NCI-H146 (cell line): ENCODE results near the gene ERFE.

Source experiments
- DNase-seq: peaks from one replicate; lab custom pipeline; 2025; lab: John Stamatoyannopoulos, UW

Gene ERFE

GRCh38 chr2:238139196-238140039, 19.4 kb upstream of the ERFE start:
- DNase-seq = no peak

- no peak for DNase-seq
Observed at GRCh38 chr2:238140040-238140439, 18.7 kb upstream of the ERFE start.

- no peak for DNase-seq
Observed at GRCh38 chr2:238140721-238141540, 17.8 kb upstream of the ERFE start.

GRCh38 chr2:238141541-238142318, 17.0 kb upstream of the ERFE start:
- no peak for DNase-seq

- DNase-seq = no peak
Observed at GRCh38 chr2:238142382-238143205, 16.2 kb upstream of the ERFE start.

GRCh38 chr2:238143239-238143951, 15.4 kb upstream of the ERFE start:
- DNase-seq = no peak

- no peak for DNase-seq
Observed at GRCh38 chr2:238144262-238144661, 14.5 kb upstream of the ERFE start.

GRCh38 chr2:238145046-238145445, 13.7 kb upstream of the ERFE start:
- no peak for DNase-seq

- peak; percentile 15 for DNase-seq
Observed at GRCh38 chr2:238145851-238146250, 12.9 kb upstream of the ERFE start.

- DNase-seq = no peak
Observed at GRCh38 chr2:238146884-238147544, 11.8 kb upstream of the ERFE start.

GRCh38 chr2:238148981-238149380, 9.8 kb upstream of the ERFE start:
- DNase-seq = no peak

- DNase-seq = peak; percentile 29
Observed at GRCh38 chr2:238149841-238150572, 8.8 kb upstream of the ERFE start.

GRCh38 chr2:238150686-238151085, 8.1 kb upstream of the ERFE start:
- no peak for DNase-seq

GRCh38 chr2:238151205-238151604, 7.6 kb upstream of the ERFE start:
- no peak for DNase-seq

GRCh38 chr2:238151628-238152235, 7.0 kb upstream of the ERFE start:
- no peak for DNase-seq

GRCh38 chr2:238152771-238153688, 5.7 kb upstream of the ERFE start:
- no peak for DNase-seq

- DNase-seq = no peak
Observed at GRCh38 chr2:238154570-238154969, 4.2 kb upstream of the ERFE start.
